ENCODE results near the gene ERBB4.
A peak's percentile ranks its signal among the peaks of the same experiment; 100 is the strongest.

ERBB4 gene

GRCh38 chr2:211617803-211618202, 920.8 kb downstream of the ERBB4 start:
- Histone ChIP-seq H3K36me3 (ENCODE audit: insufficient read depth) (no peaks in the 10 kb centered on the region), H3K27me3 (ENCODE audit: insufficient read depth, low read depth) (no peaks in the 10 kb centered on the region), H3K4me3 (IDR thresholded peaks at IDR 0.05; ENCODE audit: insufficient read depth, low read depth, low read length) (no peak overlapping the region), H3K9ac (no peak overlapping the region), H3K79me2 (ENCODE audit: insufficient read depth, low read depth) (no peaks in the 10 kb centered on the region), H3K27ac (no peak overlapping the region), H3K4me2 (no peak overlapping the region), H2AFZ (ENCODE audit: low read depth) (no peak overlapping the region), H3K4me1 (ENCODE audit: low read depth, poor library complexity, severe bottlenecking) (no peaks in the 10 kb centered on the region), H4K20me1 (ENCODE audit: insufficient read depth) (no peaks in the 10 kb centered on the region)
- TF ChIP-seq CTCF (conservative IDR thresholded peaks at IDR 0.05; ENCODE audit: low read depth, low read length), result no peak

DNA sequence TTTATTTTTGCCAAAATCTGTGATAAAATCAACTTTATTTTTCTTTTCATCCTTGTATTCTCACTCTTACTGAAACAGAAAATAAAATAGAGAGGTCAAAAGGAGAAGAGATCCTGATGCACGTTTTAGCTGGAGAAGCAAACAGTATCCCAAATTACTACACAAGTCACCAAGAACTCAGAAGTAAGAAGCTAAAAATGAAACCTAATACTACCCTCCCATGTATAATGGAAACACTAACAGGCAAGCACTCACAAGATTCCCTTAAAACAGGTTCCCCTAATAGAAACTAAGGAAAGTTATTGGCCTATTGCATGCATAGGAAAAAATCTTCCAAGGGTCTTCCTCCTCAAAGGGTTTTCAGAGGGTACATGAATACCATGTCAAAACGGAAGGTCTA, 927.0 kb downstream of the ERBB4 start:
- H3K27me3 ChIP-seq (ENCODE audit: insufficient read depth, low read depth), result no peaks in the 10 kb centered on the region
- peak overlapping the region; percentile 57; the same call in 1 of the 2 replicates for H3K9ac ChIP-seq
- peak overlapping the region; percentile 76 for H2AFZ ChIP-seq (ENCODE audit: low read depth)
- H3K4me1 ChIP-seq (ENCODE audit: low read depth, poor library complexity, severe bottlenecking), result peaks cover 14% of the 10 kb centered on the region
- TF ChIP-seq CTCF (conservative IDR thresholded peaks at IDR 0.05; ENCODE audit: low read depth, low read length), result no peak
- no peaks in the 10 kb centered on the region for H3K79me2 ChIP-seq (ENCODE audit: insufficient read depth, low read depth)
- H3K4me2 ChIP-seq, result peak overlapping the region; percentile 54
- peak overlapping the region; percentile 78 for H3K4me3 ChIP-seq (IDR thresholded peaks at IDR 0.05; ENCODE audit: insufficient read depth, low read depth, low read length)
- H3K36me3 ChIP-seq (ENCODE audit: insufficient read depth), result no peaks in the 10 kb centered on the region
- H4K20me1 ChIP-seq (ENCODE audit: insufficient read depth), result no peaks in the 10 kb centered on the region
- H3K27ac ChIP-seq, result peak overlapping the region; percentile 62

GRCh38 chr2:211611061-211611518, 927.5 kb downstream of the ERBB4 start:
- H2AFZ ChIP-seq (ENCODE audit: low read depth), result peak overlapping the region; percentile 76
- H3K4me2 ChIP-seq, result peak overlapping the region; percentile 54
- no peaks in the 10 kb centered on the region for H3K79me2 ChIP-seq (ENCODE audit: insufficient read depth, low read depth)
- H3K4me3 ChIP-seq (IDR thresholded peaks at IDR 0.05; ENCODE audit: insufficient read depth, low read depth, low read length), result peak overlapping the region; percentile 78
- H3K36me3 ChIP-seq (ENCODE audit: insufficient read depth), result no peaks in the 10 kb centered on the region
- H3K4me1 ChIP-seq (ENCODE audit: low read depth, poor library complexity, severe bottlenecking), result peaks cover 14% of the 10 kb centered on the region
- peak overlapping the region; percentile 62 for H3K27ac ChIP-seq
- H3K27me3 ChIP-seq (ENCODE audit: insufficient read depth, low read depth), result no peaks in the 10 kb centered on the region
- peak overlapping the region; percentile 57; the same call in 1 of the 2 replicates for H3K9ac ChIP-seq
- H4K20me1 ChIP-seq (ENCODE audit: insufficient read depth), result no peaks in the 10 kb centered on the region
- no peak for TF ChIP-seq CTCF (conservative IDR thresholded peaks at IDR 0.05; ENCODE audit: low read depth, low read length)

DNA sequence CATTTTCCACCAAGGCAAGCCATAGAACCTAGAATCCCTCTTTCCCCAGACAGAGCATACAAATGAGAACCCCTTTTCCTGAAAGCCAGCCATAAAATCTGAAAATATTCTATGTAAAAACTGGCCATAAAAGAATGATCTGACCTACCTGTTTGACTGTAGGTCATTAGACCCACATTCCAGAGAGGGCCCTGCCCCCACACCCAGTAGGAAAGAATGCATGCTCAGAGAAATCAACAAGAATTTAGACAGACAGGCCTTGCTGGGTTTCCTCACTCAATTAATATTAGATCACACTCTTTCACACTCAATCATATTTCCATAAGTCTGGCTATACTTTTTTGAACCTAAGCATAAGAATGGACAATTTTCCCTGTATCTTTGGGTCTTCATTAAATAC, 929.5 kb downstream of the ERBB4 start:
- TF ChIP-seq CTCF (conservative IDR thresholded peaks at IDR 0.05; ENCODE audit: low read depth, low read length), result no peak
- H3K4me1 ChIP-seq (ENCODE audit: low read depth, poor library complexity, severe bottlenecking), result peaks cover 14% of the 10 kb centered on the region
- no peak overlapping the region for H3K27ac ChIP-seq
- H4K20me1 ChIP-seq (ENCODE audit: insufficient read depth), result no peaks in the 10 kb centered on the region
- H3K36me3 ChIP-seq (ENCODE audit: insufficient read depth), result no peaks in the 10 kb centered on the region
- no peaks in the 10 kb centered on the region for H3K79me2 ChIP-seq (ENCODE audit: insufficient read depth, low read depth)
- no peak overlapping the region for H3K9ac ChIP-seq
- H3K27me3 ChIP-seq (ENCODE audit: insufficient read depth, low read depth), result no peaks in the 10 kb centered on the region
- no peak overlapping the region for H3K4me3 ChIP-seq (IDR thresholded peaks at IDR 0.05; ENCODE audit: insufficient read depth, low read depth, low read length)
- H3K4me2 ChIP-seq, result no peak overlapping the region
- no peak overlapping the region for H2AFZ ChIP-seq (ENCODE audit: low read depth)

All from KMS-11 (cell line).